Keratinocyte (primary cell): ENCODE data around the gene FLVCR1.

ENCODE experiments used
- CTCF ChIP-seq, 3 experiments: IDR thresholded peaks in 1 of 3; conservative IDR thresholded peaks in 1 of 3; optimal IDR thresholded peaks in 1 of 3; 2 replicates in 2 of 3; 3 replicates in 1 of 3; pipeline versions ENCODE3 to v1.5.1; 2011; ENCODE audit warnings: low read length in 3 of 3, mild to moderate bottlenecking in 3 of 3, moderate library complexity in 2 of 3, control low read depth in 1 of 3, inconsistent platforms in 1 of 3; ENCODE audit not compliant: insufficient read depth in 2 of 3; ENCODE audit errors: extremely low read depth in 1 of 3
- EZH2 ChIP-seq: IDR thresholded peaks from one replicate; pipeline ENCODE4 v1.6.1; 2012; ENCODE audit warnings: inconsistent platforms, mild to moderate bottlenecking, low read length, moderate library complexity

GRCh38 chr1:212945463-212946160 lies 87.5 kb downstream of the FLVCR1 start:
- TF ChIP-seq CTCF (optimal IDR thresholded peaks at IDR 0.05 in 1 of 3, IDR thresholded peaks at IDR 0.05 in 1 of 3, conservative IDR thresholded peaks at IDR 0.05 in 1 of 3; ENCODE audit: extremely low read depth in 1 of 3, insufficient read depth in 2 of 3, low read length in 3 of 3): no peak
- no peak for TF ChIP-seq EZH2
